Suprapubic skin (tissue), 4 donors: ENCODE data around the gene GAS2L2. TPM values are rescaled to one million over a fixed set of nuclear protein-coding genes. Genes with fewer than 3 reads are reported as not detected.

Experiments used
- DNase-seq, 2 donors: peaks; one replicate each; pipeline ENCODE4 v3.0.0-alpha.2; 2019; ENCODE audit warnings: low spot score in 2 of 2
- H3K27ac ChIP-seq: fragments of 200-600 bp; sonication (generic); one replicate; pipeline ENCODE4 v1.5.1; 2019
- H3K27me3 ChIP-seq: fragments of 200-600 bp; sonication (generic); one replicate; pipeline ENCODE4 v1.5.1; 2019
- H3K36me3 ChIP-seq: fragments of 200-600 bp; sonication (generic); one replicate; pipeline ENCODE4 v1.5.1; 2019
- H3K4me1 ChIP-seq: fragments of 200-600 bp; sonication (generic); one replicate; pipeline ENCODE4 v1.5.1; 2019
- H3K4me3 ChIP-seq: fragments of 200-600 bp; sonication (generic); one replicate; pipeline ENCODE4 v1.5.1; 2019; ENCODE audit warnings: mild to moderate bottlenecking
- H3K9me3 ChIP-seq: fragments of 200-600 bp; sonication (generic); one replicate; pipeline ENCODE4 v1.5.1; 2019
- EP300 ChIP-seq: sonication (generic); formaldehyde crosslinking; IDR thresholded peaks from one replicate; pipeline ENCODE4 v1.6.1; 2017; ENCODE audit warnings: antibody characterized with exemption
- POLR2A ChIP-seq, 2 donors: fragments of 450-650 bp; IDR thresholded peaks; one replicate each; pipeline ENCODE4 v1.6.1; 2017; ENCODE audit warnings: antibody characterized with exemption in 2 of 2, mild to moderate bottlenecking in 2 of 2, moderate library complexity in 2 of 2
- POLR2AphosphoS5 ChIP-seq, 3 donors: sonication (generic); formaldehyde crosslinking; IDR thresholded peaks; one replicate each; pipeline ENCODE4 v1.6.1; 2017; ENCODE audit warnings: antibody characterized with exemption in 3 of 3
- WGBS: methylation state at CpG from one replicate; pipeline ENCODE4 v1.1.5; 2018; 5-methylcytosine and 5-hydroxymethylcytosine counted together
- total RNA-seq, 4 donors: library from RNA; depleted of rRNA; stranded (reverse); fragments of >200 nt; gene quantifications; one replicate each; pipeline ENCODE4 v1.1.0, GENCODE V29; 2016
- TF ChIP-seq, protein P1 (sequence below), 2 donors: fragments of 200-600 bp in 1 of 2; fragments of 450-650 bp in 1 of 2; sonication (generic) in 1 of 2; IDR thresholded peaks; one replicate each; pipeline ENCODE4 v1.5.1; 2016 to 2019; ENCODE audit warnings: antibody characterized with exemption in 2 of 2, mild to moderate bottlenecking in 1 of 2, moderate library complexity in 1 of 2

The GAS2L2 gene
- total RNA-seq, 4 donors from 2014 or later: 0.24 to 0.49 TPM; not detected in 2

DNA sequence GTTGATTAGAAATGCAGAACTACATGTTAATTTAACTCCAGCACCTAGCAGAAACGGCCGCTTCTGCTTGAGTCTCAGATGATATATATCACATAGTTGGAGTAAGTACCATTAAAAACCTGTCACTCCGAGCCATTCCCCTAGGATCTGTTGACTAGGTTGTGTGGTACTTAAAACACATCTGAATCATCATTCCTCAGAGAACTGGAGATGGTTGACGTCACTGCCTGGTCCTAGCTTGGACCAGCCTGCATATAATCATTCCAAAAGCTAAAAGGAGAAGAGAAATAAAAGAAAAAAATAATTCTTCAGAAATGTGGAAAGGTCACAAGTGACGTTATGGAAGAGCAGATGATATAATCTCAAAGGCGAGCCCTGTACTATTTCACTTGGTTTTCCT is 52.9 kb downstream of the GAS2L2 start:
- Histone ChIP-seq H3K27ac (no peak overlapping the region), H3K9me3 (no peaks in the 10 kb centered on the region), H3K27me3 (no peaks in the 10 kb centered on the region), H3K4me3 (no peak overlapping the region), H3K36me3 (peaks cover 13% of the 10 kb centered on the region), H3K4me1 (no peaks in the 10 kb centered on the region)
- 83% methylated on average over 6 of the region's 6 CpGs for WGBS
- DNase-seq: no peak
- TF ChIP-seq, protein P1, sequence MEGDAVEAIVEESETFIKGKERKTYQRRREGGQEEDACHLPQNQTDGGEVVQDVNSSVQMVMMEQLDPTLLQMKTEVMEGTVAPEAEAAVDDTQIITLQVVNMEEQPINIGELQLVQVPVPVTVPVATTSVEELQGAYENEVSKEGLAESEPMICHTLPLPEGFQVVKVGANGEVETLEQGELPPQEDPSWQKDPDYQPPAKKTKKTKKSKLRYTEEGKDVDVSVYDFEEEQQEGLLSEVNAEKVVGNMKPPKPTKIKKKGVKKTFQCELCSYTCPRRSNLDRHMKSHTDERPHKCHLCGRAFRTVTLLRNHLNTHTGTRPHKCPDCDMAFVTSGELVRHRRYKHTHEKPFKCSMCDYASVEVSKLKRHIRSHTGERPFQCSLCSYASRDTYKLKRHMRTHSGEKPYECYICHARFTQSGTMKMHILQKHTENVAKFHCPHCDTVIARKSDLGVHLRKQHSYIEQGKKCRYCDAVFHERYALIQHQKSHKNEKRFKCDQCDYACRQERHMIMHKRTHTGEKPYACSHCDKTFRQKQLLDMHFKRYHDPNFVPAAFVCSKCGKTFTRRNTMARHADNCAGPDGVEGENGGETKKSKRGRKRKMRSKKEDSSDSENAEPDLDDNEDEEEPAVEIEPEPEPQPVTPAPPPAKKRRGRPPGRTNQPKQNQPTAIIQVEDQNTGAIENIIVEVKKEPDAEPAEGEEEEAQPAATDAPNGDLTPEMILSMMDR (IDR thresholded peaks at IDR 0.05): no peak
- no peak for TF ChIP-seq POLR2A (IDR thresholded peaks at IDR 0.05)
- TF ChIP-seq EP300: no peak
- TF ChIP-seq POLR2AphosphoS5 (IDR thresholded peaks at IDR 0.05): no peak

DNA sequence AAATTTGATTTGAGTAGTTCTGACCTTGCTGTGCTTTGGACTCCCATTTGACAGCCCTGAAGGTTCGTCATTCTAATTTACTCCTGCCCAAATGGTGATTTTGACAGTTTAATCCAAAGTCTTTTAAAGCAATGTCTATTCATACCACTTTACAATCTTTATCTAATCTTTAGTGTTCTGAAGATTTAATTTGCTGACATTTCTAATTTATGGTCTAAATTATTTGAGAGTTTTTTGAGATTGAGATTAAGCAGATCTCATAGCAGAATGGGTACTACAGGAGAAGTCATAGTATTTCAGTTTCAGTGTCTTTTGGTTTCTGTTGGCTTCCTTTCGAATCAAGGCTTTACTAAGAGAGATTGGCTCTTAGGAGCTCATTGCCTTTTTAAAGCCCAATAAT is 54.2 kb downstream of the GAS2L2 start:
- peaks cover 26% of the 10 kb centered on the region for H3K36me3 ChIP-seq
- TF ChIP-seq POLR2A (IDR thresholded peaks at IDR 0.05) (no peak), EP300 (no peak), POLR2AphosphoS5 (IDR thresholded peaks at IDR 0.05) (no peak)
- TF ChIP-seq, protein P1 (IDR thresholded peaks at IDR 0.05): no peak

DNA sequence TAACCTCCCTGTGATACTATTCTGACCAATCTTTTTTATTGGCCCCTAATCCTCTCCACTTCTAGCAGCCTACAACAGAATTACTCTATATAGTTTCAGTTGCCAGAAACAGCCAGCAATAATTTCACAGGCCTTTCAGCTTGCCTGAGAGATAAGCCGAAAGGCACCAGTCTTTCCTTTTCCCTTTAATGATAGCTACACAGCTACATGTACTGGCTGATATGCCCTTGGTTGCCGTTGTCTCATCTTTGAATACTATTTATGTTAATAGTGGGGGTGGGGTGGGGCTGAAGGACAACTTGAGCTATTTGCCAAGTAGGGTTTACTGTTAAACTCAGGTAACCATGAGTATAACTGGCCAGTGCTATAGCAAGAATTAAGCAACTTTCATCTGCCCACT is 57.4 kb downstream of the GAS2L2 start:
- no peaks in the 10 kb centered on the region for H3K9me3 ChIP-seq
- no peaks in the 10 kb centered on the region for H3K27me3 ChIP-seq
- TF ChIP-seq, protein P1 (IDR thresholded peaks at IDR 0.05): no peak
- TF ChIP-seq POLR2A (IDR thresholded peaks at IDR 0.05) (no peak), EP300 (no peak), POLR2AphosphoS5 (IDR thresholded peaks at IDR 0.05) (no peak)
- H3K4me3 ChIP-seq: no peak overlapping the region
- no peak for DNase-seq
- H3K27ac ChIP-seq: no peak overlapping the region
- H3K36me3 ChIP-seq: peaks cover 43% of the 10 kb centered on the region
- H3K4me1 ChIP-seq: no peaks in the 10 kb centered on the region
- WGBS: 85% methylated on average over 2 of the region's 2 CpGs

More for the DNA sequence above, 54.2 kb downstream of the GAS2L2 start:
- WGBS: 95% methylated on average over 2 of the region's 2 CpGs
- Histone ChIP-seq H3K4me1 (no peaks in the 10 kb centered on the region), H3K27me3 (no peaks in the 10 kb centered on the region), H3K4me3 (no peak overlapping the region), H3K9me3 (no peaks in the 10 kb centered on the region), H3K27ac (no peak overlapping the region)
- no peak for DNase-seq

DNA sequence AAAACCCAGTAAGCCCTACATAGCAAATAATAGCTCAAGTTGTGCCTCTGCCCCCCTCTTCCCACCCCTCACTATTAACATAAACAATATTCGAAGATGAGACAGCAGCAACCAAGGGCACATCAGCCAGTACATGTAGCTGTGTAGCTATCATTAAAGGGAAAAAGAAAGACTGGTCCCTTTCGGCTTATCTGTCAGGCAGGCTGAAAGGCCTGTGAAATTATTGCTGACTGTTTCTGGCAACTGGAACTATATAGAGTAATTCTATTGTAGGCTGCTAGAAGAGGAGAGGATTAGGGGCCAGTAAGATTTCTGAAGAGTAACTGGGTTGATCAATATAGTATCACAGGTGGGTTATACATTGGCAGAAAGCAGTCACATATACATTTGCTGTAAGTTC is 58.1 kb downstream of the GAS2L2 start:
- Histone ChIP-seq H3K4me1 (no peaks in the 10 kb centered on the region), H3K27me3 (no peaks in the 10 kb centered on the region), H3K9me3 (no peaks in the 10 kb centered on the region), H3K27ac (no peak overlapping the region), H3K36me3 (peaks cover 45% of the 10 kb centered on the region), H3K4me3 (no peak overlapping the region)
- no peak for DNase-seq
- TF ChIP-seq POLR2AphosphoS5 (IDR thresholded peaks at IDR 0.05): no peak
- TF ChIP-seq, protein P1 (IDR thresholded peaks at IDR 0.05): no peak
- TF ChIP-seq POLR2A (IDR thresholded peaks at IDR 0.05): no peak
- TF ChIP-seq EP300: no peak
- WGBS: 94% methylated on average over 2 of the region's 2 CpGs

Other genes starting within 250 kb of the GAS2L2 start
- 1 to 10 TPM in 2 of 4 donors, under 1 TPM in 2; 0.39 to 1.6 (median 0.99) TPM for gene SLFN12L, start 215.6 kb downstream of the GAS2L2 start, total RNA-seq
- not detected for gene SLFN14, start 192.4 kb downstream of the GAS2L2 start, total RNA-seq
- gene PEX12, start 174.7 kb downstream of the GAS2L2 start, total RNA-seq: 1 to 10 TPM; 4.0 to 9.3 (median 5.7) TPM
- 10 to 100 TPM; 41.3 to 50.0 (median 45.3) TPM for gene AP2B1, start 165.9 kb downstream of the GAS2L2 start, total RNA-seq
- gene RASL10B, start 21.6 kb downstream of the GAS2L2 start, total RNA-seq: 1 to 10 TPM in 3 of 4 donors, under 1 TPM in 1; 0.94 to 2.5 (median 1.9) TPM
- gene C17orf50, start 7.6 kb upstream of the GAS2L2 start, total RNA-seq: not detected
- gene MMP28, start 42.4 kb upstream of the GAS2L2 start, total RNA-seq: 100 to 1,000 TPM in 2 of 4 donors, 10 to 100 TPM in 2; 76.4 to 109 (median 91.0) TPM
- 100 to 1,000 TPM in 1 of 4 donors, 10 to 100 TPM in 3; 52.0 to 149 (median 58.8) TPM for gene TAF15, start 56.2 kb upstream of the GAS2L2 start, total RNA-seq
- gene HEATR9, start 115.7 kb upstream of the GAS2L2 start, total RNA-seq: not detected
- gene CCL5, start 127.1 kb upstream of the GAS2L2 start, total RNA-seq: 1 to 10 TPM in 2 of 4 donors, under 1 TPM in 1, not detected in 1; 0.79 to 2.3 (median 1.4) TPM
- gene RDM1, start 177.5 kb upstream of the GAS2L2 start, total RNA-seq: not detected
- not detected for gene LYZL6, start 190.5 kb upstream of the GAS2L2 start, total RNA-seq
- not detected for gene CCL16, start 228.3 kb upstream of the GAS2L2 start, total RNA-seq
- gene CCL14, start 233.5 kb upstream of the GAS2L2 start, total RNA-seq: 10 to 100 TPM in 3 of 4 donors, 1 to 10 TPM in 1; 5.7 to 22.9 (median 17.3) TPM
- gene CCL15, start 248.3 kb upstream of the GAS2L2 start, total RNA-seq: not detected